Ramos (cell line): ENCODE data around the gene FAM78B.

ENCODE experiments used
- in situ Hi-C: fragments of 300-500 bp; cut with MboI; formaldehyde crosslinking; loops from one replicate; pipeline ENCODE4 v1.14.3; 2022; ENCODE audit warnings: low sequenced_read_pairs; ENCODE audit not compliant: unreplicated experiment

Gene FAM78B

GRCh38 chr1:166122873-166123466 lies 43.8 kb downstream of the FAM78B start:
- in situ Hi-C loops = no loop called here

- in situ Hi-C loops = no loop called here
Observed at GRCh38 chr1:166121010-166121409, 45.8 kb downstream of the FAM78B start.

GRCh38 chr1:166120281-166120680 lies 46.5 kb downstream of the FAM78B start:
- in situ Hi-C loops = no loop called here

- in situ Hi-C loops = no loop called here
Observed at GRCh38 chr1:166119471-166119965, 47.3 kb downstream of the FAM78B start.

- in situ Hi-C loops = no loop called here
Observed at GRCh38 chr1:166117776-166118175, 49.0 kb downstream of the FAM78B start.

- in situ Hi-C loops = no loop called here
Observed at GRCh38 chr1:166116026-166116425, 50.8 kb downstream of the FAM78B start.

GRCh38 chr1:166114419-166114818 lies 52.4 kb downstream of the FAM78B start:
- in situ Hi-C loops = no loop called here

- in situ Hi-C loops = no loop called here
Observed at GRCh38 chr1:166113630-166114029, 53.2 kb downstream of the FAM78B start.

- in situ Hi-C loops = no loop called here
Observed at GRCh38 chr1:166113031-166113430, 53.8 kb downstream of the FAM78B start.

- in situ Hi-C loops = no loop called here
Observed at GRCh38 chr1:166112425-166112824, 54.4 kb downstream of the FAM78B start.

- in situ Hi-C loops = no loop called here
Observed at GRCh38 chr1:166111430-166111829, 55.4 kb downstream of the FAM78B start.

GRCh38 chr1:166090244-166090643 lies 76.6 kb downstream of the FAM78B start:
- in situ Hi-C loops = no loop called here

- in situ Hi-C loops = no loop called here
Observed at GRCh38 chr1:166089804-166090203, 77.0 kb downstream of the FAM78B start.

- in situ Hi-C loops = no loop called here
Observed at GRCh38 chr1:166088572-166088955, 78.2 kb downstream of the FAM78B start.

GRCh38 chr1:166087734-166088571 lies 78.8 kb downstream of the FAM78B start:
- in situ Hi-C loops = no loop called here

GRCh38 chr1:166086113-166086883 lies 80.5 kb downstream of the FAM78B start:
- in situ Hi-C loops = no loop called here

GRCh38 chr1:166084613-166085012 lies 82.2 kb downstream of the FAM78B start:
- in situ Hi-C loops = no loop called here

GRCh38 chr1:166083887-166084286 lies 82.9 kb downstream of the FAM78B start:
- in situ Hi-C loops = no loop called here

GRCh38 chr1:166082601-166083000 lies 84.2 kb downstream of the FAM78B start:
- in situ Hi-C loops = no loop called here

GRCh38 chr1:166080967-166081870 lies 85.6 kb downstream of the FAM78B start:
- in situ Hi-C loops = no loop called here
